Sciatic nerve (tissue), 1 donor: Measurements from ENCODE around the gene UTF1. TPM values are rescaled to one million over a fixed set of nuclear protein-coding genes. Genes with fewer than 3 reads are reported as not detected.

Source experiments
- microRNA-seq: library from miRNA; unstranded; fragments of <30 nt; microRNA quantifications from one replicate; pipeline ENCODE4 v1.2.0, GENCODE V29; 2020
- total RNA-seq: library from RNA; stranded (reverse); fragmentation: NEBNext Ultra II Directional; extraction: Animal tissue kit (Norgen Biotek cat#: 25700); gene quantifications from one replicate; pipeline ENCODE4 v1.2.1, GENCODE V29; 2021
- donor health status: DM: no; HTN: no; CAD: no.

The UTF1 gene
- total RNA-seq, 1 donor from 2014 or later = not detected

Small RNA genes lying within 50 kb of the gene (microRNA-seq; reads per million reads assigned to microRNA genes)
- gene MIR202 = 12.3 reads per million, percentile 26 among the genes with 10 or more reads in this experiment

Other genes starting within 250 kb of the UTF1 start
- 0.13 TPM for gene ADGRA1, start 142.3 kb upstream of the UTF1 start, total RNA-seq
- 7.1 TPM for gene KNDC1, start 70.0 kb upstream of the UTF1 start, total RNA-seq
- 3.0 TPM for gene VENTX, start 7.6 kb downstream of the UTF1 start, total RNA-seq
- 20.7 TPM for gene ADAM8, start 46.7 kb downstream of the UTF1 start, total RNA-seq
- 55.9 TPM for gene TUBGCP2, start 78.7 kb downstream of the UTF1 start, total RNA-seq
- 27.8 TPM for gene ZNF511, start 78.7 kb downstream of the UTF1 start, total RNA-seq
- 0.98 TPM for gene CALY, start 106.7 kb downstream of the UTF1 start, total RNA-seq
- gene PRAP1, start 117.2 kb downstream of the UTF1 start, total RNA-seq = 9.9 TPM
- gene FUOM, start 127.8 kb downstream of the UTF1 start, total RNA-seq = 35.2 TPM
- 64.1 TPM for gene ECHS1, start 143.1 kb downstream of the UTF1 start, total RNA-seq
- 9.6 TPM for gene PAOX, start 149.0 kb downstream of the UTF1 start, total RNA-seq
- 44.0 TPM for gene MTG1, start 163.9 kb downstream of the UTF1 start, total RNA-seq
- 0.13 TPM for gene SPRN, start 194.4 kb downstream of the UTF1 start, total RNA-seq
- 4.7 TPM for gene SCART1, start 223.7 kb downstream of the UTF1 start, total RNA-seq